ENCODE results near the gene SWAP70.
A peak's percentile ranks its signal among the peaks of the same experiment; 100 is the strongest.

SWAP70 gene

DNA sequence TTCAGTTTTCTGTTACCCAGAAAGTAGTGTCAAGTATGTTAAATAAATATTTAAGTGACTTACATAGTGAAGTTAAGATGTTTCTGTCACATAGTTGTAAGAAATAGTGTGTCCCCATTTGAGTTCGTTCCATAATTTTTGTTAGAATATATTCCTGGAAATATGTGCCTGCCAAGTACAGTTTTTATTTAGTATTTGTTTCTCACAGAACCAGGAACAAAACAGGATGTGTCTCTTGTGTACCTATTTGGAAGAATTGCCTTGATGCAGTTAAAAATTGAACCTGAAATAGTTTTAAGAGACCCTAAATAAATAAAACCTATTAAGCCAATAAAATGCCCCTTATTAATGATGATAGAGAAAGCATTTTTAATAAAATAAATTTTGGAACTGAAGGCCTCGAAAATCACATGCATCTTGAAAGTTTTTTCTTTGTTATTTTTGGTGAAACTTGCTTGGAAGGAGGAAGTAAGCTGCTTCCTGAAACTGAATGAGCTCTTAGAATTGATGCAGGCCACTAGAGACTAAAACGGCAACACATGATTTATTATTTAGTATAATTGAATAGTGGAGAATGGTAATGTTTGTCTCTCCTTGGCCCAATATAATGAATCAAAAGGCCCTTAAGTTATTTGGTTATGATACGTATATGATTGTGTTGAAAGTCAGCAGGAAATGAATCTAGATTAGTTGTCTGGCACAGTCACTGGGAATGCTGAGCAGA is 55.9 kb downstream of the SWAP70 start:
- H3K4me3 ChIP-seq (ENCODE audit: low read length) = no peak overlapping the region
- TF ChIP-seq, protein P1, sequence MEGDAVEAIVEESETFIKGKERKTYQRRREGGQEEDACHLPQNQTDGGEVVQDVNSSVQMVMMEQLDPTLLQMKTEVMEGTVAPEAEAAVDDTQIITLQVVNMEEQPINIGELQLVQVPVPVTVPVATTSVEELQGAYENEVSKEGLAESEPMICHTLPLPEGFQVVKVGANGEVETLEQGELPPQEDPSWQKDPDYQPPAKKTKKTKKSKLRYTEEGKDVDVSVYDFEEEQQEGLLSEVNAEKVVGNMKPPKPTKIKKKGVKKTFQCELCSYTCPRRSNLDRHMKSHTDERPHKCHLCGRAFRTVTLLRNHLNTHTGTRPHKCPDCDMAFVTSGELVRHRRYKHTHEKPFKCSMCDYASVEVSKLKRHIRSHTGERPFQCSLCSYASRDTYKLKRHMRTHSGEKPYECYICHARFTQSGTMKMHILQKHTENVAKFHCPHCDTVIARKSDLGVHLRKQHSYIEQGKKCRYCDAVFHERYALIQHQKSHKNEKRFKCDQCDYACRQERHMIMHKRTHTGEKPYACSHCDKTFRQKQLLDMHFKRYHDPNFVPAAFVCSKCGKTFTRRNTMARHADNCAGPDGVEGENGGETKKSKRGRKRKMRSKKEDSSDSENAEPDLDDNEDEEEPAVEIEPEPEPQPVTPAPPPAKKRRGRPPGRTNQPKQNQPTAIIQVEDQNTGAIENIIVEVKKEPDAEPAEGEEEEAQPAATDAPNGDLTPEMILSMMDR (IDR thresholded peaks at IDR 0.05; ENCODE audit: insufficient read depth, low read depth, low read length, missing control alignments) = no peak
- DNase-seq (ENCODE audit: low read depth) = peak; percentile 41

DNA sequence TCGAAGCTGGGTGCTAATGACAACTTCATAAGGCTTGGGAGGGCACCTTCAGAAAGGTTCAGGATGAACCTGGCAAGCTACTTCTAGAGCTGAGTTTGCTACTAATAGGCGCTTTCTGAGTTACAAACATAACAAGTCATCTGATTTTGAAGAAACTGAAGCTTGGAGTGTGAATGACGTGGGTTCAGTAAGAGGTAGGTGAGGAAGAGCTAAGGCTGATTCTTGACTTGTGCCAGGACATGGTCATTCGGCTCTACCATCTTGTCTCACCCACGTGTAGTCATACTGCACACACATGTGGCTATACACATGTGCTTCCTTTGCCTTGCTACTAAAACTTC is 56.4 kb downstream of the SWAP70 start:
- H3K4me3 ChIP-seq (ENCODE audit: low read length) = no peak overlapping the region
- no peak for DNase-seq (ENCODE audit: low read depth)
- TF ChIP-seq, protein P1 (IDR thresholded peaks at IDR 0.05; ENCODE audit: insufficient read depth, low read depth, low read length, missing control alignments) = no peak

DNA sequence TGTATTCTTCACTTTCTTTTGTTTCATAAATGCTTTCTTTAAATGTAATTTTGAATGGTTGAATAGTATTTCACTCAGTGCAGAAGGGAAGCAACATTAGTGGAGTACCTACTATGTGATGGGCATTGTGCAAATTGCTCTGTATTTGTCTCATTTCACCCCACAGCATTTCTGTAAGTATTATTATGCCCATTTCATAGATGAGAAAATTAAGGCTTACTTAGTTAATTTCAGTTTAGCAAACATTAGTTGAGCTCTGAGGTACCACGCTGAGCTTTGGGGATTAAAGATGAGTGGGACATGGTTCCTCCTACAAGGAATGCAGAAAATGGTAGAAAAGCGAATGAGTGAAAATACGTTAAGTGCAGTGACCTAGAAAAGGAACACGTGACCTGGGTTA is 58.1 kb downstream of the SWAP70 start:
- no peak for DNase-seq (ENCODE audit: low read depth)
- TF ChIP-seq, protein P1 (IDR thresholded peaks at IDR 0.05; ENCODE audit: insufficient read depth, low read depth, low read length, missing control alignments) = no peak

DNA sequence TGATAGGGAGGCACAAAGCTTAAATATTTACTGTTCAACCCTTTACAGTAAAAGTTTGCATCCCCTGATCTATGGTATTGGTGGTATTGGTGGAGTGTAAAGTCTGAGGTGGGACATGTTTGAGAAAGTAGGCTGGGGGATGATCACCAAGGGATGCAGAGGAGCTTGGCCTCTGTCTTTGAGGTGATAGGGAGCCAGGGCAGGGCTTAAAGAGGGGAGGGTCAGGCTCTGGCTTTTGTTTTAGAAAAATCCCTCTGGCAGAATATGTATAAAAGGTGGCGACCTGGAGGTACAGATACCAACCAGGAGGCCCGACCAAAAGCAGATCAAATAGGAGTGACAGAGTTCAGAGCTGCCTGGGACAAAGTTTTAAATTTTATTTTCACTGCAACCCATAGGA is 59.0 kb downstream of the SWAP70 start:
- no peak for DNase-seq (ENCODE audit: low read depth)
- TF ChIP-seq, protein P1 (IDR thresholded peaks at IDR 0.05; ENCODE audit: insufficient read depth, low read depth, low read length, missing control alignments) = no peak
- H3K4me3 ChIP-seq (ENCODE audit: low read length) = no peak overlapping the region

More for the DNA sequence above, 58.1 kb downstream of the SWAP70 start:
- no peak overlapping the region for H3K4me3 ChIP-seq (ENCODE audit: low read length)

DNA sequence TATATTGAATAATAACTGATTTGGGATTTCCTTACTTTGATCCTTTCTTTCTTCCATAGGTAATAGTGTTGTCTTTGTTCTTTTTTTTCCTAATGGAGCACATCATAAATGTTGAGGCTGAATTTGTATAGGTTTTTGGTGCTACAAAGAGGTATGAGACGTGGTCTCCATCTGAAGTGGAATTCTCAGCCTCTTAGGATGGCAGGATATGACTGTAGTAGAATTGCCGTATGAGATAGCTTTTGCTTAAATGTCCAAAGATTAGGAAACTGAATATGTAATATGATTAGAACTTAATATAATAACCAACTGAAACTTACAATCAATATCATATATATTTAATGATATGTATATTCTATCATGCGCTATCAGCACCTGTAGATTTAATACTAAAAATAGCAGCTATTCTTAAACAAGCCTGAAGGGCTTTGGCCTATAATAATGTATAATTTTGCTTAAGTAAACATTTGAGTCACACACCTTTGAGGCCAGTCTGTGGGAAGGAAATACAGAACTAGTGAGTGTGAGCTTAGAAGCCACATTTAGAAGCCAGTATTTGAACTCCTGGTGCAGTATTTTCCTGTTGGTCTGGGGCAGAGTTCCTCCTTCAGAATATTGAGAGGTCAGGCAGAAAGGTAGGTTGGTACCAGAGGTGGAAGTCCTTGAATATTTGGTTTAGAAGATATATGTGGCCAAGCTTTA is 62.6 kb downstream of the SWAP70 start:
- H3K4me3 ChIP-seq (ENCODE audit: low read length) = no peak overlapping the region
- DNase-seq (ENCODE audit: low read depth) = peak; percentile 83
- TF ChIP-seq, protein P1 (IDR thresholded peaks at IDR 0.05; ENCODE audit: insufficient read depth, low read depth, low read length, missing control alignments) = no peak

DNA sequence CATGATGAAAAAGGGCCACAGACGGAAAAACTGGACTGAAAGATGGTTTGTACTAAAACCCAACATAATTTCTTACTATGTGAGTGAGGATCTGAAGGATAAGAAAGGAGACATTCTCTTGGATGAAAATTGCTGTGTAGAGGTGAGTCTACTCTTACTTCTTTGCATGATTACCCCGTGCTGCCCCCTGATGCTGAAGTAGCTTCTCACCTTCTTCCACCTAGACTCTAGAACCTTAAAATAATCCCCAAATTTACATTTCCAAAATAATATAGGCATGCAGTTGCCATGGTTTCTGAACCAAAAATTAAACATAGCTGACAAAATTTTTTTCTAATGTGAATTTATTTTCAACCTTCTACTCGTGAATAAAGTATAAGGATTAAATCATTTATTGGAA is 64.2 kb downstream of the SWAP70 start:
- DNase-seq (ENCODE audit: low read depth) = no peak
- no peak overlapping the region for H3K4me3 ChIP-seq (ENCODE audit: low read length)
- TF ChIP-seq, protein P1 (IDR thresholded peaks at IDR 0.05; ENCODE audit: insufficient read depth, low read depth, low read length, missing control alignments) = no peak

Measured in epithelial cell of esophagus (primary cell).